SU-DHL-6 (cell line): ENCODE results near the gene ST3GAL3.

ENCODE experiments used
- EZH2phosphoT487 ChIP-seq: fragments of 200-600 bp; sonication (generic), shearing (Covaris generic); conservative IDR thresholded peaks from 2 replicates; pipeline ENCODE4 v1.6.1; 2018; ENCODE audit warnings: mild to moderate bottlenecking, antibody characterized with exemption, low read length, moderate library complexity, mixed read lengths
- TF ChIP-seq, protein P1 (sequence below): fragments of 200-600 bp; sonication (generic); IDR thresholded peaks from one replicate; pipeline ENCODE4 v1.5.1; 2017; ENCODE audit warnings: antibody characterized with exemption, mild to moderate bottlenecking, low read length, moderate library complexity; ENCODE audit not compliant: insufficient read depth, poor library complexity, severe bottlenecking

DNA sequence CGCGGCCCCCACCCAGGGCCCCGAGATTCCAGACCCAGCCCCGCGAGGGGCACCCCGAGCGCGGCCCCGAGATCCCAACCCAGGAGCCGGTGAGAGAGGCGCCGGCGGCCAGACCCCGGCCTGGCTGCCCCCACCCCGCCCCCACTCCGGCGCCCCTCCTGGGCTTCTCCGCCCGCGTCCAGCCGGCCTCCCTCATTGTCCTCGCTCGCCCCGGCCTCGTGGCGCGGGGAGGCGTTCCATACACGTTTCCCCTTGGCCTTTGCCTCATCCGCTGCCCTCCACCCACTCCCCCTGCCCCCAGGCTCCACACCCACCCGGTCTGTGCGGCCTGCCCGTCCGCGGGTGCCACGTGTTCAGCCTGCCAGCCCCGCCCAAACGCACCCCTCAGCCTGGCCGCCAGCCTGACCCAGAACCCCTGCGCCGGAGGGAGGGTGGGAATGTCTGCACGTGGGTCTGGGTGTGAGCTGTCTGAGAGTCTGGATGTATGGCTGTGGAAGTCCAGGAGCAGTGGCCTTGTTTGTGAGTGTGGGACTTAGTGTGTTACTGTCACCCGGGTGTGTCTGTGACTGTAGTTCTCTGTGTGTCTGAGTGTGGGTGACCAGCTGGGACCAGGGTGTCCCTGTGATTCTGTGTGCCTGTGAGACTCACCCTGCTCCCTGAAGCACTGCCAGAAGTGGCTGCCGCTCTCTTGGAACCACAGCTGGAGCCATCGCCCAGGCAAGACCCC, 272.4 kb downstream of the ST3GAL3 start:
- no peak for TF ChIP-seq EZH2phosphoT487
- TF ChIP-seq, protein P1, sequence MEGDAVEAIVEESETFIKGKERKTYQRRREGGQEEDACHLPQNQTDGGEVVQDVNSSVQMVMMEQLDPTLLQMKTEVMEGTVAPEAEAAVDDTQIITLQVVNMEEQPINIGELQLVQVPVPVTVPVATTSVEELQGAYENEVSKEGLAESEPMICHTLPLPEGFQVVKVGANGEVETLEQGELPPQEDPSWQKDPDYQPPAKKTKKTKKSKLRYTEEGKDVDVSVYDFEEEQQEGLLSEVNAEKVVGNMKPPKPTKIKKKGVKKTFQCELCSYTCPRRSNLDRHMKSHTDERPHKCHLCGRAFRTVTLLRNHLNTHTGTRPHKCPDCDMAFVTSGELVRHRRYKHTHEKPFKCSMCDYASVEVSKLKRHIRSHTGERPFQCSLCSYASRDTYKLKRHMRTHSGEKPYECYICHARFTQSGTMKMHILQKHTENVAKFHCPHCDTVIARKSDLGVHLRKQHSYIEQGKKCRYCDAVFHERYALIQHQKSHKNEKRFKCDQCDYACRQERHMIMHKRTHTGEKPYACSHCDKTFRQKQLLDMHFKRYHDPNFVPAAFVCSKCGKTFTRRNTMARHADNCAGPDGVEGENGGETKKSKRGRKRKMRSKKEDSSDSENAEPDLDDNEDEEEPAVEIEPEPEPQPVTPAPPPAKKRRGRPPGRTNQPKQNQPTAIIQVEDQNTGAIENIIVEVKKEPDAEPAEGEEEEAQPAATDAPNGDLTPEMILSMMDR, result no peak
